ENCODE results near the gene EML2. TPM values are rescaled to one million over a fixed set of nuclear protein-coding genes. Genes with fewer than 3 reads are reported as not detected.
A peak's percentile ranks its signal among the peaks of the same experiment; 100 is the strongest.

EML2 gene
- total and polyA plus RNA-seq, 2 of the 4 experiments (the other 2 are of a cell fraction): 11.8 to 25.3 TPM

DNA sequence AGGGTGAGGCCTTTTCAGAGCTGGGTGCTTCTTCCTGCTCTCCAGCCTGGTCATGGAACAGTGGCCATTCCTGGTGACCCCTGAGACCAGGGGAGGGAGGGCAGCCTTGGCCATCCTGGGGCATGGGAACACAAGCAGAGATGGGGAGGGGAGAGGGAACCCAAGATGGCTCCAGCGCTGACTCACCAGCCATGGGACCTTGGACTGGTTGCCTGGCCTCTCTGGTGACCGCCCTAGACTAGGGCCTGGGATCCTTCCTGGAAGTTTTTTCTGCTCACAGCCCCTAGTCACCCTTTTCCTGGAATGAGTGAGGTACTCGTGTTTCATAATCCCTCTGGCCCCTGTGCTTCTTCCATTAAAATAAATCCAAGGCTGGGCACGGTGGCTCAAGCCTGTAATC lies 51.3 kb downstream of the EML2 start:
- H2BK120ac ChIP-seq (ENCODE audit: low read depth, low read length): no peak overlapping the region
- intact Hi-C loops (cut with micrococcal nuclease) (no loop called here), in situ Hi-C loops (cut with MboI; ENCODE audit: low sequenced_read_pairs) (no loop called here), dilution Hi-C loops (cut with HindIII; ENCODE audit: low sequenced_read_pairs, unreplicated experiment) (no loop called here)
- no peak overlapping the region for H4K8ac ChIP-seq (ENCODE audit: low read depth in 2 of 2, low read length in 2 of 2)
- H4K91ac ChIP-seq (ENCODE audit: insufficient read depth, low read depth, low read length): no peak overlapping the region
- no peak overlapping the region for H3K27ac ChIP-seq (ENCODE audit: insufficient read depth, low read length)
- no peaks in the 10 kb centered on the region for H4K20me1 ChIP-seq (ENCODE audit: insufficient read depth, low read length)
- H3K14ac ChIP-seq (replicated peaks; ENCODE audit: low read depth, low read length): no peak overlapping the region
- H3K79me1 ChIP-seq (ENCODE audit: low read depth in 1 of 2, low read length in 2 of 2): peaks cover 7 to 10% of the 10 kb centered on the region in 2 experiments; a peak in 2 of 4 replicates
- no peak overlapping the region for H3K56ac ChIP-seq (ENCODE audit: extremely low read depth, insufficient read depth, low read length)
- H4K5ac ChIP-seq (ENCODE audit: low read depth, low read length): no peak overlapping the region
- H2AFZ ChIP-seq (replicated peaks; ENCODE audit: low read length, poor library complexity): peak overlapping the region; percentile 70
- H3K27me3 ChIP-seq (ENCODE audit: control insufficient read depth, insufficient read depth, low read length): peaks cover 4% of the 10 kb centered on the region; the same call in 1 of the 2 replicates
- H3K9me3 ChIP-seq (ENCODE audit: control insufficient read depth, insufficient read depth, low read length): no peaks in the 10 kb centered on the region
- no peak overlapping the region for H2BK5ac ChIP-seq (ENCODE audit: low read depth, low read length, poor library complexity, severe bottlenecking)
- no peak overlapping the region for H3K4me3 ChIP-seq (ENCODE audit: insufficient read depth, low read depth, low read length)
- no CpG with 5 or more reads among the region's 4 CpGs for WGBS, 2 experiments (ENCODE audit: extremely low coverage in 2 of 2, insufficient read length in 1 of 2)
- no peak overlapping the region for H3K9ac ChIP-seq (ENCODE audit: low read depth, low read length)
- H3K23ac ChIP-seq (ENCODE audit: low read depth, low read length): no peak overlapping the region
- BruUV-seq (replicated peaks): no TSS peak
- no peak overlapping the region for H2AK5ac ChIP-seq (ENCODE audit: low read depth, low read length)
- no peak overlapping the region for H2BK15ac ChIP-seq (ENCODE audit: low read depth, low read length)
- H3K4ac ChIP-seq (ENCODE audit: low read depth, low read length): no peak overlapping the region
- no peak overlapping the region for H2BK20ac ChIP-seq (ENCODE audit: low read depth, low read length)
- peak overlapping the region; percentile 28 for H2AK9ac ChIP-seq (replicated peaks; ENCODE audit: low read depth, low read length, poor library complexity)
- H3K18ac ChIP-seq (ENCODE audit: low read depth, low read length): no peak overlapping the region
- POLR2A ChIA-PET (ENCODE audit: unreplicated experiment): no interaction called here
- ATAC-seq (ENCODE audit: low read depth) (no peak), DNase-seq (no peak)
- TF ChIP-seq MAFK (IDR thresholded peaks at IDR 0.05; ENCODE audit: low read depth, low read length) (no peak), BHLHE40 (IDR thresholded peaks at IDR 0.05; ENCODE audit: low read depth, low read length) (no peak), MAZ (IDR thresholded peaks at IDR 0.05; ENCODE audit: borderline replicate concordance, low read depth, low read length) (no peak), CEBPB (IDR thresholded peaks at IDR 0.05; ENCODE audit: low read depth, low read length) (no peak), SMC3 (IDR thresholded peaks at IDR 0.05; ENCODE audit: low read depth, low read length) (no peak)
- CTCF ChIA-PET: no interaction called here
- 0 out of 2 replicates have a peak, but pooled peaks cover 1% of the 10 kb centered on the region for H3K4me1 ChIP-seq (ENCODE audit: control insufficient read depth, insufficient read depth, low read length)
- no peaks in the 10 kb centered on the region for H3K36me3 ChIP-seq (ENCODE audit: control insufficient read depth, insufficient read depth, low read length)
- no peak overlapping the region for H3K4me2 ChIP-seq (ENCODE audit: low read depth, low read length)
- no peaks in the 10 kb centered on the region for H3K9me1 ChIP-seq (ENCODE audit: insufficient read depth, low read length)
